VCaP (cell line): ENCODE measurements around the gene BOLA3.
"Not testable (repeated sequence)": the region's sequence is repeated elsewhere in the genome, so short reads cannot be mapped to it uniquely, and the experiment has no call there.

Source experiments
- H3K27ac ChIP-seq: fragments of 450-650 bp; 2 replicates; pipeline ENCODE4 v1.5.1; 2017
- TF ChIP-seq, protein P1 (sequence below): fragments of 450-650 bp; conservative IDR thresholded peaks from 2 replicates; pipeline ENCODE4 v1.5.1; 2017; ENCODE audit warnings: mild to moderate bottlenecking, moderate library complexity

Gene BOLA3

DNA sequence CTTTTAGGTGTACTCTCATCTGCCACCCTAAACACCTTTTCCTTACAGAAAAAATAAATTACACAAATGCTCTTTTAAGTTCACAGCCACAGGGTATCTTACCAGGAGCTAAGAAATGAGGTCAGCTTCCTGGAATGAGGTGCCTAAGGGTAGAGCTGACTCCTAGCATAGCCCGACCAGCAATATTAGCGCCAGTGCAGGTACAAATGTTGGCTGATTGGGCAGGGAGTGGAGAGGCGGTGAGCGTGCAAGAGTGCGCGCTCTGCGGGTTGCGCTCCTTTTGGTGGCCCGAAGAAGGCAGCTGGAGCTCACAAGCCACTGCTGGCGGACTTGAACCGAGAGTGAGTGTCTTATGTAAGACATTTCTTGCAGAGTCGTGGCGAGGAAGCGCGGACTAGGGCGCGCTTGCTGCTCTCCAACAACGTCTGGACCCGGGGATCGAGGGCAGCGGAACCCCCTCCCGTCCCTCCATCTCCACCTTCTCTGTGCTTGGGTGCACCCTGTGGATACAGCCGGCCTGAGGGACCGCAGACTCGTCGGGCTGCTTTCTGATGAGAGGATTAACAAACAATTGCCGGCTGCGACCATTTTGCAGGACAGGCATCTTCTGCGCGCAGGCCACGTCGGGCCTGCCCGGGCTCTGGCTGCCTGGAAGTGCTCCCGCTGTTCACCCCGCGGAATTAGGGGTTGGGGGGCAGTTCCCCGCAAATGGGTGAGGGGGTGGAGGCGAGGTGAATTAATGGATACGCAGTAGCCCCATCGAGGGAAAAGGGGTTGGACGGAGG, 17.3 kb downstream of the BOLA3 start:
- no peak overlapping the region for H3K27ac ChIP-seq
- TF ChIP-seq, protein P1, sequence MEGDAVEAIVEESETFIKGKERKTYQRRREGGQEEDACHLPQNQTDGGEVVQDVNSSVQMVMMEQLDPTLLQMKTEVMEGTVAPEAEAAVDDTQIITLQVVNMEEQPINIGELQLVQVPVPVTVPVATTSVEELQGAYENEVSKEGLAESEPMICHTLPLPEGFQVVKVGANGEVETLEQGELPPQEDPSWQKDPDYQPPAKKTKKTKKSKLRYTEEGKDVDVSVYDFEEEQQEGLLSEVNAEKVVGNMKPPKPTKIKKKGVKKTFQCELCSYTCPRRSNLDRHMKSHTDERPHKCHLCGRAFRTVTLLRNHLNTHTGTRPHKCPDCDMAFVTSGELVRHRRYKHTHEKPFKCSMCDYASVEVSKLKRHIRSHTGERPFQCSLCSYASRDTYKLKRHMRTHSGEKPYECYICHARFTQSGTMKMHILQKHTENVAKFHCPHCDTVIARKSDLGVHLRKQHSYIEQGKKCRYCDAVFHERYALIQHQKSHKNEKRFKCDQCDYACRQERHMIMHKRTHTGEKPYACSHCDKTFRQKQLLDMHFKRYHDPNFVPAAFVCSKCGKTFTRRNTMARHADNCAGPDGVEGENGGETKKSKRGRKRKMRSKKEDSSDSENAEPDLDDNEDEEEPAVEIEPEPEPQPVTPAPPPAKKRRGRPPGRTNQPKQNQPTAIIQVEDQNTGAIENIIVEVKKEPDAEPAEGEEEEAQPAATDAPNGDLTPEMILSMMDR = no peak

DNA sequence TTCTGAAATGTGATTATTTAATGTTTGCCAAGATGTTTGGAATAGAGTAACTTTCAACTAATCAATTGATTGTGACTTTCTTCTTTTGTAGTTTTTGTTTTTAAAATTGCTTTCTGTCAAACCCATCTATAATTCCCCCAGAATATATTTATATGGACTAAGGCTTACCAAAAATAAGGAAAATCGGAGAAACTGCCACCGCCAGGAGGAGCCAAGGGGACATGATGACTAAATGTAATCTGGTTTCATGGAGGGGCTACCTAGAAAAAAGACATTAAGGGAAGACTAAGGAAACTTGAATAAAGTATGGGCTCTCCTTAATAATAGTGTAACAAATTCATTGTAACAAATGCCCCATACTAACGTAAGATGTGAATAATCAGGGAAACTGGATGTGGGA, 19.5 kb downstream of the BOLA3 start:
- TF ChIP-seq, protein P1 = no peak
- no peak overlapping the region for H3K27ac ChIP-seq

DNA sequence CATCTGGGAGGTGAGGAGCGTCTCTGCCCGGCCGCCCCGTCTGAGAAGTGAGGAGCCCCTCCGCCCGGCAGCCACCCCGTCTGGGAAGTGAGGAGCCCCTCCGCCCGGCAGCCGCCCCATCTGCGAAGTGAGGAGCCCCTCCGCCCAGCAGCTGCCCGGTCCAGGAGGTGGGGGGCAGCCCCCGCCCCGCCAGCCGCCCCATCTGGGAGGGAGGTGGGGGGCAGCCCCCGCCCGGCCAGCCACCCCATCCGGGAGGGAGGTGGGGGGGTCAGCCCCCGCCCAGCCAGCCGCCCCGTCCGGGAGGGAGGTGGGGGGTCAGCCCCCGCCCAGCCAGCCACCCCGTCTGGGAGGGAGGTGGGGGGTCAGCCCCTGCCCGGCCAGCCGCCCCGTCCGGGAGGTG, 23.8 kb downstream of the BOLA3 start:
- H3K27ac ChIP-seq = not testable (repeated sequence)

DNA sequence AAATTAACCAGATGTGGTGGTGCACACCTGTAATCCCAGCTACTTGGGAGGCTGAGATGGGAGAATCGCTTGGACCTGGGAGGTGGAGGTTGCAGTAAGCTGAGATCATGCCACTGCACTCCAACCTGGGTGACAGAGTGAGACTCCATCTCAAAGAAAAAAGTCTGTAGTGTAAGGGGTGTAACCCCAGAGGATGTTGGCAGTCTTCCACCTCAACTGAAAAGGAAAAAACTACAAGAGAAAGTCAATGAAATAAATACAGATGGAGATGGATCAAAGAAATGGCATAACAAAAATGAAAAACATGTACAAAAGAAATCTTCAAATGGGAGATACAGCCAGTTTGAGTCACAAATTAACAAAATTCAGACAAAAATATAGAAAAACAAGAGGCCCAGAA, 25.9 kb downstream of the BOLA3 start:
- not testable (repeated sequence) for H3K27ac ChIP-seq

DNA sequence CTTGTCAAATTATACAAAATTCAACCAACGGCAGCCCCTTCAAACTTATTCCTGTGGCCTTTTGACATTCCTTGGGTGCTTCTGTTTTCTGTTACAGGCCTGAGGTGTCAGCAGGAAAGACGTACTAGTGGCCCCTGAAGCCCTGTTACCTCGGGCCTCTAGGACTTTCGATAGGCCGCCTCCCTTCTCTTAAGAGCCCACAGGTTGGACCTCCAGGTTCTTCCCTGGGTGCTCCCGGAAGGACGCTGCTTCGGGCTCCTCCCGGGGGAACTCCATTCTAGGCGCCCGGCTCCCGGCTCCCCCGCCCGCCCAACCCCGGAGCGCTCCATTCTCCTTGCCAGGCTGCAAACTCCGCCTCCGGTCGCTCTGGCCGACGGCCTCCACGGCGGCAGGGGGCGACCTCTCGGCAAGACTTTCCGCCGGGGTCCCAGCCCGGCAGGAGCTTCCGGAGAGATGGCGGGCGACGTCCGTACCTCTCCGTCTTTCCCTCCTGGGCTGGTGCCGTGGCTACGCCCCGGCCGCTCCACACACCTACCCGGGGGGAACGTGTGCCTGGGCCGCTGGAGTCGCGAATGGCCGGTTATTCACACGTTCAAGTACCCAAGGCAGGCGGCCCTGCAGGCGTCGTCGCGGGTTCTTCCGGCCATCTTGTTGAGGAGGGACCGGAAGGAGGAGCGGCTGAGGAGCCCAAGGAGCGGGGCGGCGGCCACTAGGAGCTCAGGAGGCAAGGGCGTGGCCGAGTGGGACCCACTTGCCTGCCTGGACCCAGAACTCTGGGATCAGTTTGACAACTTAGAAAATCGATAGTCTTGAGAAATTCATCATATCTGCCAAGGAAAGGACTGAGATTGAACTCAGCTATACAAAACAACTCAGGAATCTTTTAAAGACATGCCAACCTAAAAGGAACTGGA, 27.5 kb downstream of the BOLA3 start:
- peak overlapping the region; percentile 73 for H3K27ac ChIP-seq
- TF ChIP-seq, protein P1 = peak; percentile 76

DNA sequence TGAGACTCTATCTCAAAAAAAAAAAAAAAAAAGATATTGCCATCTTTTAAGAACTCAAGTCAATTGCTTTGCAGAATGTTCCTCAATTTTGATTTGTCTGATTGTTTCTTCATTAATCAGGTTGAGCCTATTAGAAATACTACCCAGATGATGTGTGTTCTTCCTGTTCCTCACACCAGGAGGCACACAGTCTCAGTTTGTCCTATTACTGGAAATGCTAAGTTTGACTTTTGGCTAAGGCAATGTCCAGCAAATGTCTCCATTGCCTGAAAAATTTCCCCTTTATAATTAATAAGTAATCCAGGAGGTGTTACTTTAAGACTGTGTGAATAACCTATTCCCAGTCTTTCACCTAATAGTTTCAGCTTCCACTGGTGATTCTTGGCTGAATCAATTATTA, 28.4 kb downstream of the BOLA3 start:
- H3K27ac ChIP-seq = no peak overlapping the region
- TF ChIP-seq, protein P1 = no peak

DNA sequence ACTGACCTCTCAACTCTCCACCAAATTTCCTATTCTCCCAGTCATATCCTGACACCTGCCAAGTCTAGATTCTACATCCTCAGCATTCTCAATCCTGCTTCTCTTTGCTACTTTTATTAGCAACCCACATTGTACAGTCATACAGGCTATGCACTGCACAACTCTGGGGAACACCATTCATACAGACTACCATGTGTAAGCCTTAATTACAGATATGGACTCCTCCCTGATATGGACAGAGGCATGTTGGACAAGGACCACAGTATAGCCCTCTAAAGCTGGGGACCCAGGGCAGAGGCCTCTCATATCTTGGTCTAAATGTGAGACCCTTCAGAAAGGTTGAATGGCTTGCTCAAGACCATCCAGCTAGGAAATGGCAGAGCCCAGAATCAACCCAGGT, 36.3 kb downstream of the BOLA3 start:
- H3K27ac ChIP-seq = no peak overlapping the region
- TF ChIP-seq, protein P1 = no peak

DNA sequence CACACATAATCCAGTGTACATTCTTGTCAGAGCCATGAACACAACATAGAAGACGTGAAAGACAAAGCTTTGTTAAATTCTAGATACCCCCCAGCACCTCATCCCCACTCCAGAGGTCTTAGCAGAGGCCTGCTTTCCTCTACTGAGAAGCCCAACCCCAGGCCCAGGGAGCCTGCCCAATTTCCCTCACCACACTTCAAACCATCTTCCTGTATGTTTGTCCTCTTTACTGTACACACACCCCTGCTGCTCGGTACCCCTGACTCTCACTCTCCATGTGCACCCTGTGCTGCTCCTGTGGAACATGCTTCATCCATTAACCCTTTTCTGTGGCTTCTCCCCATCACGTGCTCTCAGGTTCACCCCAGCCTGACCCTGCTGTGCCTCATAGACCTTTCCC, 37.2 kb downstream of the BOLA3 start:
- TF ChIP-seq, protein P1 = no peak
- H3K27ac ChIP-seq = no peak overlapping the region
